Panc1 (cell line): ENCODE results near the gene MGAT4A.

Experiments
- CTCF ChIP-seq: fragments of 450-650 bp; IDR thresholded peaks from 2 replicates; pipeline ENCODE4 v1.5.1; 2017; ENCODE audit warnings: mild to moderate bottlenecking
- POLR2AphosphoS5 ChIP-seq: IDR thresholded peaks from 2 replicates; pipeline ENCODE4 v1.6.1; 2012; ENCODE audit warnings: mild to moderate bottlenecking, low read depth, low read length, moderate library complexity
- REST ChIP-seq, 2 experiments: IDR thresholded peaks; 2 replicates each; pipeline ENCODE4 v1.6.1; 2011 to 2012; ENCODE audit warnings: low read depth in 2 of 2, control low read depth in 1 of 2, low read length in 1 of 2, mild to moderate bottlenecking in 1 of 2, moderate library complexity in 1 of 2; ENCODE audit not compliant: insufficient read depth in 1 of 2

- TF ChIP-seq CTCF (no peak), POLR2AphosphoS5 (no peak), REST (IDR thresholded peaks at IDR 0.05; ENCODE audit: insufficient read depth in 1 of 2, low read depth in 2 of 2, low read length in 1 of 2) (no peak)
These were observed 37.5 kb downstream of the MGAT4A start for GRCh38 chr2:98693477-98693876.
